ENCODE results near the gene PRKCE.

PRKCE gene

GRCh38 chr2:45814951-45815621 lies 163.6 kb downstream of the PRKCE start:
- DNase-seq, result peak in 2 of 3 experiments; percentile 50 to 64

GRCh38 chr2:45816272-45816671 lies 164.8 kb downstream of the PRKCE start:
- DNase-seq, result no peak

GRCh38 chr2:45818591-45818990 lies 167.1 kb downstream of the PRKCE start:
- peak; percentile 34 to 83 (median 62) for DNase-seq

- DNase-seq, result no peak
Observed at GRCh38 chr2:45820048-45820447, 168.6 kb downstream of the PRKCE start.

- peak in 1 of 3 experiments; percentile 38 for DNase-seq
Observed at GRCh38 chr2:45821558-45822271, 170.2 kb downstream of the PRKCE start.

GRCh38 chr2:45822272-45822630 lies 170.8 kb downstream of the PRKCE start:
- no peak for DNase-seq

- peak in 2 of 3 experiments; percentile 85 to 94 for DNase-seq
Observed at GRCh38 chr2:45823723-45824206, 172.3 kb downstream of the PRKCE start.

GRCh38 chr2:45825001-45825651 lies 173.7 kb downstream of the PRKCE start:
- DNase-seq, result peak in 1 of 3 experiments; percentile 14

- DNase-seq, result no peak
Observed at GRCh38 chr2:45826460-45826859, 175.0 kb downstream of the PRKCE start.

- no peak for DNase-seq
Observed at GRCh38 chr2:45826884-45827635, 175.6 kb downstream of the PRKCE start.

- DNase-seq, result no peak
Observed at GRCh38 chr2:45830322-45830721, 178.8 kb downstream of the PRKCE start.

GRCh38 chr2:45833301-45833967 lies 182.0 kb downstream of the PRKCE start:
- DNase-seq, result no peak

- DNase-seq, result no peak
Observed at GRCh38 chr2:45833968-45834344, 182.5 kb downstream of the PRKCE start.

GRCh38 chr2:45834372-45834771 lies 182.9 kb downstream of the PRKCE start:
- DNase-seq, result no peak

- no peak for DNase-seq
Observed at GRCh38 chr2:45834858-45835257, 183.4 kb downstream of the PRKCE start.

GRCh38 chr2:45836316-45836715 lies 184.8 kb downstream of the PRKCE start:
- peak in 2 of 3 experiments; percentile 42 to 82 for DNase-seq

- DNase-seq, result no peak
Observed at GRCh38 chr2:45836740-45837139, 185.3 kb downstream of the PRKCE start.

- DNase-seq, result no peak
Observed at GRCh38 chr2:45837812-45838341, 186.4 kb downstream of the PRKCE start.

GRCh38 chr2:45839508-45840251 lies 188.2 kb downstream of the PRKCE start:
- DNase-seq, result no peak

- no peak for DNase-seq
Observed at GRCh38 chr2:45840481-45840880, 189.0 kb downstream of the PRKCE start.

- no peak for DNase-seq
Observed at GRCh38 chr2:45841752-45842407, 190.4 kb downstream of the PRKCE start.
